ENCODE results near the gene MLLT1. TPM values are rescaled to one million over a fixed set of nuclear protein-coding genes. Genes with fewer than 3 reads are reported as not detected.

Gene MLLT1
- total RNA-seq, 4 donors from 2014 or later = 5.9 to 103 (median 13.3) TPM

GRCh38 chr19:6199240-6199994, 80.4 kb downstream of the MLLT1 start:
- TF ChIP-seq POLR2A (IDR thresholded peaks at IDR 0.05) (peak in 1 of 2 donors; percentile 48), CTCF (IDR thresholded peaks at IDR 0.05) (peak in 3 of 4 experiments; percentile 49 to 82 (median 58))
- Histone ChIP-seq H3K4me3 (peak overlapping the region; percentile 46 to 65), H3K27me3 (no peaks in the 10 kb centered on the region), H3K9me3 (no peaks in the 10 kb centered on the region), H3K36me3 (no peaks in the 10 kb centered on the region), H3K4me1 (no peaks in the 10 kb centered on the region), H3K27ac (peak overlapping the region; percentile 72 to 80)
- DNase-seq = peak; percentile 99 to 100
- intact Hi-C loops (cut with DNase I; ENCODE audit: low total_unique reads) = no loop called here

GRCh38 chr19:6198896-6199239, 80.9 kb downstream of the MLLT1 start:
- intact Hi-C loops (cut with DNase I; ENCODE audit: low total_unique reads) = no loop called here
- no peak overlapping the region for H3K27ac ChIP-seq
- DNase-seq = no peak

GRCh38 chr19:6196361-6196760, 83.4 kb downstream of the MLLT1 start:
- H3K36me3 ChIP-seq = no peaks in the 10 kb centered on the region
- intact Hi-C loops (cut with DNase I; ENCODE audit: low total_unique reads) = no loop called here
- H3K27ac ChIP-seq = no peak overlapping the region
- no peaks in the 10 kb centered on the region for H3K4me1 ChIP-seq
- H3K4me3 ChIP-seq = no peak overlapping the region
- TF ChIP-seq POLR2A (IDR thresholded peaks at IDR 0.05) = no peak
- TF ChIP-seq CTCF (IDR thresholded peaks at IDR 0.05) = no peak
- H3K27me3 ChIP-seq = no peaks in the 10 kb centered on the region
- H3K9me3 ChIP-seq = no peaks in the 10 kb centered on the region
- no peak for DNase-seq

More at GRCh38 chr19:6198896-6199239, 80.9 kb downstream of the MLLT1 start:
- Histone ChIP-seq H3K4me3 (peak overlapping the region; percentile 46 to 65), H3K4me1 (no peaks in the 10 kb centered on the region), H3K9me3 (no peaks in the 10 kb centered on the region), H3K27me3 (no peaks in the 10 kb centered on the region), H3K36me3 (no peaks in the 10 kb centered on the region)
- TF ChIP-seq CTCF (IDR thresholded peaks at IDR 0.05) = no peak
- TF ChIP-seq POLR2A (IDR thresholded peaks at IDR 0.05) = no peak

- TF ChIP-seq CTCF (IDR thresholded peaks at IDR 0.05) = no peak
- TF ChIP-seq POLR2A (IDR thresholded peaks at IDR 0.05) = no peak
Measured at GRCh38 chr19:6188811-6189210, 91.0 kb downstream of the MLLT1 start.

GRCh38 chr19:6187374-6187773, 92.4 kb downstream of the MLLT1 start:
- no peak for DNase-seq
- H3K9me3 ChIP-seq = no peaks in the 10 kb centered on the region
- no peaks in the 10 kb centered on the region for H3K27me3 ChIP-seq
- H3K4me1 ChIP-seq = no peaks in the 10 kb centered on the region
- H3K4me3 ChIP-seq = no peak overlapping the region
- intact Hi-C loops (cut with DNase I; ENCODE audit: low total_unique reads) = no loop called here
- no peak overlapping the region for H3K27ac ChIP-seq
- TF ChIP-seq CTCF (IDR thresholded peaks at IDR 0.05) = no peak
- TF ChIP-seq POLR2A (IDR thresholded peaks at IDR 0.05) = no peak
- no peaks in the 10 kb centered on the region for H3K36me3 ChIP-seq

More at GRCh38 chr19:6188811-6189210, 91.0 kb downstream of the MLLT1 start:
- intact Hi-C loops (cut with DNase I; ENCODE audit: low total_unique reads) = no loop called here
- Histone ChIP-seq H3K4me3 (no peak overlapping the region), H3K27ac (no peak overlapping the region), H3K9me3 (no peaks in the 10 kb centered on the region), H3K27me3 (no peaks in the 10 kb centered on the region), H3K36me3 (no peaks in the 10 kb centered on the region), H3K4me1 (no peaks in the 10 kb centered on the region)
- no peak for DNase-seq

Data from uterus (tissue), 4 donors.